ENCODE measurements around the gene GAS1. TPM values are rescaled to one million over a fixed set of nuclear protein-coding genes. Genes with fewer than 3 reads are reported as not detected.

GAS1 gene
- total and polyA plus RNA-seq, 2 donors = 46.3 to 52.8 TPM

DNA sequence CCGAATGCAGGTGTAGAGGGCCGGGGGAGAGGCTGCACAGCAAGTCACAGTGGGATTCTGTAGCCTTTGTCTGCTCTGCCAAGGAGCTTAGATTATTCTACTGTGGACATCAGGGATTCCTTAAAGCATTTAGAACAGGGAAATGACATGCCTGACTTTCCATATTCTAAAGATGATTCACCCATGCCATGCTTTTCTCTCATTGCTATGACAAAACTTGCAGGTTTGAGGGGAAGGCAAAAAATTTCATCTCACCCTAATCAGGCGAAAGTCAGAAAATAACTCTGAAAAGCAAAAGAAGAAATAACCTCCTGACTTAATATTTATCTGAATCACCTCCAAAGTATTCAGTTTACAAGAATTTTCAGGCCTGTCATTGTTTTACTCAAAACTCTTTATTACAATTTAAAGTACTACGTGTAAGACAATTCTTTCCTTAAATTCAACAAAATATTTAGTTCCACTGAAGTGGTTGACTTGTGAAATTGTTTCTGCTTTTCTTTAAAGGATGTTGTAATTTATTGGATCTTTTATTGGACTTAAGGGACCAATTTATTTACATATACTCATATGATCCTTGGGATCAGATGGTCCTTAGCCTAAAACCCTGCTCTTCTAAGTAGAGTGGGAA, 30.0 kb upstream of the GAS1 start:
- WGBS = 84% methylated on average over 4 of the region's 4 CpGs

DNA sequence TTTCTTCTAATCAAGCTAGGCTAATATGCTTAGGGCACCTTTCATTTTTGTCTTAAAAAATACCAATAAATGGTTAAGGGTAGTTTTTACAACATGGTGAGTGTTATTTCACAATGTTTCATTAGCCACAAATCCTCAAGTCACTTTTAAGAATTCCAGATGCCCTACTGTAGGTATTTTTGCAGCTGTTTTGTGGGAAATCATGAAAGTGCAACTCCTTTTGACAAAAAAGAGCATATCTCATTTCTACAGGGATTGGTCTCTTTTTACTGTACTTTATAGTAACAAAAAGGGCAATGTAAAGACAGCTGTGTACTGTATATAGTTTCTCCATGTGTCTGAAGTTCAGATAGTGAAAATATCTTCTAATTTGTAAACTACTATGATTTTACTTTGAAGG, 28.3 kb upstream of the GAS1 start:
- no peak for DNase-seq (ENCODE audit: extremely low spot score)
- H3K27ac ChIP-seq (ENCODE audit: low read depth) = no peak overlapping the region

More for the DNA sequence above, 30.0 kb upstream of the GAS1 start:
- Histone ChIP-seq H3K4me1 (ENCODE audit: insufficient read depth) (no peaks in the 10 kb centered on the region), H3K4me3 (ENCODE audit: low read depth, low read length) (no peak overlapping the region), H3K36me3 (ENCODE audit: insufficient read depth) (no peaks in the 10 kb centered on the region), H3K27ac (ENCODE audit: low read depth) (no peak overlapping the region)
- DNase-seq (ENCODE audit: extremely low spot score) = no peak

DNA sequence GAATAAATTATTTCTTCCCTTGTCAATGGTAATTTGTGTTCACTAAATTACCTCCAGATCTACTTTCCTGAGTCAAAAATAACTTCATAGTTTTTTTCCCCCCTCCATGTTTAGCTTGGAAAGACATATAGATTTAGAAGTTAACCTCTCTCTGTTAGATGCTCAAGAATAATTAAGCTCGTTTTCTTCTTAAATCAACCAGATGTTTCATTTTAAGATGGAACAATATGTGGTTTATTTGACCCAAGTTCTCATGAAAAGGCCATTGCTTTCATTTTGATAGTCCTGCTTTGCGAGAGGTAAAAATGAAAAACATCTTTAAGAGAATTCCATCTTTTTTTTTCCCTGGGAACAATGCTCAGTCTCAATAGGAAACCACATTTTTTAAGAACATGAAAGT, 27.7 kb upstream of the GAS1 start:
- H3K4me3 ChIP-seq (ENCODE audit: low read depth, low read length) = no peak overlapping the region
- 79% methylated on average over 2 of the region's 2 CpGs for WGBS
- no peak overlapping the region for H3K27ac ChIP-seq (ENCODE audit: low read depth)
- no peak for DNase-seq (ENCODE audit: extremely low spot score)
- H3K4me1 ChIP-seq (ENCODE audit: insufficient read depth) = no peaks in the 10 kb centered on the region
- no peaks in the 10 kb centered on the region for H3K36me3 ChIP-seq (ENCODE audit: insufficient read depth)

More for the DNA sequence above, 28.3 kb upstream of the GAS1 start:
- Histone ChIP-seq H3K36me3 (ENCODE audit: insufficient read depth) (no peaks in the 10 kb centered on the region), H3K4me3 (ENCODE audit: low read depth, low read length) (no peak overlapping the region), H3K4me1 (ENCODE audit: insufficient read depth) (no peaks in the 10 kb centered on the region)

DNA sequence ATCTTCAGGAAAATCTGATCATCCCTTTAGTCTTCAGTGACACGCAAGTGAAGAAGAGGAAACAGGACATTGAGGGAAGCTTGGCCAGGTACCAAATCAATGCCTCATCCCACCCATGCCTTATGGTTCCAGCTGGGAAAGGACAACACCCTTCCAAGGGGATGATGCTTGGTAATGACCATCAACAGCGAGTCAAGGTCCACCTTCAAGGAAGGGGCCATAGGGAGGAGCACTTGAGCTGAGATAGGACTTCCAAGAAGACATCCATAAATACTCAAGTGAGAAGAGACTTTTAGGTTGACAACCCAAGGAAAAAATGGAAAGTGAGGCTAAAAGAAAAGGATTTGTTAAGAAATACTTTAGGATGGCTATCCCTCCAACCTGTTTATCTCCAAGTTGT, 27.1 kb upstream of the GAS1 start:
- WGBS = 95% methylated on average over 2 of the region's 2 CpGs
- H3K4me3 ChIP-seq (ENCODE audit: low read depth, low read length) = no peak overlapping the region
- DNase-seq (ENCODE audit: extremely low spot score) = no peak
- no peaks in the 10 kb centered on the region for H3K4me1 ChIP-seq (ENCODE audit: insufficient read depth)
- H3K27ac ChIP-seq (ENCODE audit: low read depth) = no peak overlapping the region
- no peaks in the 10 kb centered on the region for H3K36me3 ChIP-seq (ENCODE audit: insufficient read depth)

DNA sequence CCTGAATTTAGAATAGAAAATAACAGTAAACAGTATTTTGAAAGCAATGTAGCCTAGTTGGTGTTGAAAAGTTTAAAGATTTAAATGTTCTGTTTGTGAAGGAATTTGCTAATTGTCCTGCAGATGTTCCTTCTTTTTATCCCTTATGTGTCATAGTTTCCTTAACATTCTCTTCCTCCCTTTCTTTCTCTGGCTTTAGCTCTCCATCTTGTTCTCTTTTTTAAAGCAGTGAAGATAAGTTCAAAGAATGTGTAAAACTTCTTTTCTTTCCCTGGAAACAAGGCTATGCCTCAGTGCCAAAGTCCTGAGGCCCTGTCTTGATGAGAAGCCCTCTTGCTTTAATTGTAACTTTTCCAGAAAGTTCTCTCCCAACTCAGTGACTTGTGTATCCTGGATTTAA, 24.4 kb upstream of the GAS1 start:
- H3K27ac ChIP-seq (ENCODE audit: low read depth) = no peak overlapping the region
- no peak for DNase-seq (ENCODE audit: extremely low spot score)

DNA sequence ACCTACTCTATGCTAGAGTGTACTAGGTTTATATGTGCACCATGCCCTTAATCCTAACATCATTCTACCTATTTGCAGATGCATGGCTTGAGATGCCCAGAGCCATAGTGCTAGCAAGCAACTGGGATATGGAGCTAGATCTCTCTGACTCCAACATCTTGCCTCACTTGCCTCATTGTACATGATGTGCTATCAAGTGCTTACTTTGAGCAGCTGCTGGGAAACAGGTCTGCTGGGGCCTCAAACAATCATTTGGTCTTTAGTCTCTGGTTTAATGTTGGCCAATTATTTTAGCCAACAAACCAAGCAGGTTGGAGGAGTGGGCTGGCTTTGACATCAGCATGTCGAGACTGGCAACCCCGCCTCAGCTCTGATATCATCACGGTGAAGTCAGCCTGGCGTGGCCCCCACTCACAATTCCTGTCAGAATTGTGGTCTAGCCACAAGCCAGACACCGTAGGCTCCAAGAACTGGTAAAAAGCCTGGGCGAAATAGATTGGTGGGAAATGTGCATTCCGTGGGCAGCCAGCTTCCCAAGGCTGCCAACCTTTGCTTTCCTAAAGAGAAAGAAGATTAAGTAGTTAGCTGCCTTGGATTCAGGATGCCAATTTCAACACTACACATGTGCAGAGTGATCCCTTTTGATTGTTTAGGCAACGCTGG, 21.1 kb upstream of the GAS1 start:
- Histone ChIP-seq H3K36me3 (ENCODE audit: insufficient read depth) (no peaks in the 10 kb centered on the region), H3K27ac (ENCODE audit: low read depth) (no peak overlapping the region), H3K4me3 (ENCODE audit: low read depth, low read length) (no peak overlapping the region), H3K4me1 (ENCODE audit: insufficient read depth) (no peaks in the 10 kb centered on the region)
- 83% methylated on average over 8 of the region's 8 CpGs for WGBS
- no peak for DNase-seq (ENCODE audit: extremely low spot score)

More for the DNA sequence above, 24.4 kb upstream of the GAS1 start:
- no peak overlapping the region for H3K4me3 ChIP-seq (ENCODE audit: low read depth, low read length)
- no peaks in the 10 kb centered on the region for H3K36me3 ChIP-seq (ENCODE audit: insufficient read depth)
- no peaks in the 10 kb centered on the region for H3K4me1 ChIP-seq (ENCODE audit: insufficient read depth)

DNA sequence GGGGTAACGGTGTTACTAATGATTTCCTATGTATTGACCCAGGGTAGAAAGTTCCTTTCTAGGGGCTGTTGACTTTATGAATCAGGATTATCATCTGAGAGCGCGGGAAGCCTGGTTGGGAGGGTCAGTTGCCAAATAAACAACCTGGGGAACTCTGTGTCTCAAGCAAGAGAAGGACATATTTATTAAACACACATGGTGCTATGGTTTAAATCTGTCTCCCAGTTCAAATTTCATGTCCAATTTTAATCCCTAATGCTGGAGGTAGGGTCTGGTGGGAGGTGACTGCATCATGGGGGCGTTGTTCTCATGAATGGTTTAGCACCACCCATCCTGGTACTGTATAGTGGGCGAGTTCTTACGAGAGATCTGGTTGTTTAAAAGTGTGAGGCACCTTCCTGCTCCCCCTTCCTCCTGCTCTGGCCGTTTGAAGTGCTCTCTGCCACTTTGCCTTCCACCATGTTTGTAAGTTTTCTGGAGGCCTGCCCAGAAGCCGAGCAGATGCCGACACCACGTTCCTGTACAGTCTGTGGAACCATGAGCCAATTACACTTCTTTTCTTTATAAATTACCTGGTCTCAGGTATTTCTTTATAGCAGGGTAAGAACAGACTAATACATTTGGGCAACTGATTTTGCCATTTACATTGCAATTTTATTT, 19.7 kb upstream of the GAS1 start:
- H3K4me3 ChIP-seq (ENCODE audit: low read depth, low read length) = no peak overlapping the region
- H3K27ac ChIP-seq (ENCODE audit: low read depth) = no peak overlapping the region
- H3K36me3 ChIP-seq (ENCODE audit: insufficient read depth) = no peaks in the 10 kb centered on the region
- no peak for DNase-seq (ENCODE audit: extremely low spot score)
- WGBS = 46% methylated on average over 10 of the region's 10 CpGs
- H3K4me1 ChIP-seq (ENCODE audit: insufficient read depth) = no peaks in the 10 kb centered on the region

DNA sequence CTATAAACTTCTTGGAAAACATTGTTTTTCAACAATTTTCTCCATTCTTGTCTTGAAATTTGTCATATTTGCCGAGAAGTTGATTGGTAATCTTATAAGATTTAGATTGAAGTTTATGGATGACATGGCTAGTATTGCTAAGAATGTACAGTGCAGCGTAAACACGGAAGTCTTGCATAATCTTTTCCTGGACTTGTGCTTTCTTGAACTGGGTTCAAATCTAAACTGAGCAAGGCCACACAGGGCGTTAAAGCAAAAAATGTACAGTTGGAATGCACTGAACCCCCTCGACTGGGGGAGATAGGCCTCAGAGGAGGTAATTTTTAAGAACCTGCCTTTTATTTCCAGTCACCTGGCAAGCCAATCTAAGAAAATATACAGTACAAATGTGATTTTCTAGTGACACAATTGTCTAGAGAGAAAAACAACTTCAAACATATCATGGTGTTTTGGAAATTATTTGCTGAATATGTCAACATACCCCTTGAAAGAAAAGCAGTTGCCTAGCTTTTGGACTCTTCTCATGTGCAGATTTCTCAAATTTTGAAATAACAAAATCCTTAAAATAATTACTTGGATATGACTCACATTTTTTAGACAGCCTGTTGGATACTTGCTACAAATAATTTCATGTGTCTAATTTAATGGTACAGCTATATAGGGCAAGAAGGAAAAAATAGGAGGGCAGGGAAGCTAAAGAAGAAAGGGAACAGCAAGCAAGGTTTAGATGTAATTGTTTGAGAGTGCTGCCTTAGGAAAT, 18.5 kb upstream of the GAS1 start:
- no peak for DNase-seq (ENCODE audit: extremely low spot score)
- 37% methylated on average over 5 of the region's 5 CpGs for WGBS
- no peak overlapping the region for H3K27ac ChIP-seq (ENCODE audit: low read depth)
- H3K36me3 ChIP-seq (ENCODE audit: insufficient read depth) = no peaks in the 10 kb centered on the region
- no peaks in the 10 kb centered on the region for H3K4me1 ChIP-seq (ENCODE audit: insufficient read depth)
- H3K4me3 ChIP-seq (ENCODE audit: low read depth, low read length) = no peak overlapping the region

DNA sequence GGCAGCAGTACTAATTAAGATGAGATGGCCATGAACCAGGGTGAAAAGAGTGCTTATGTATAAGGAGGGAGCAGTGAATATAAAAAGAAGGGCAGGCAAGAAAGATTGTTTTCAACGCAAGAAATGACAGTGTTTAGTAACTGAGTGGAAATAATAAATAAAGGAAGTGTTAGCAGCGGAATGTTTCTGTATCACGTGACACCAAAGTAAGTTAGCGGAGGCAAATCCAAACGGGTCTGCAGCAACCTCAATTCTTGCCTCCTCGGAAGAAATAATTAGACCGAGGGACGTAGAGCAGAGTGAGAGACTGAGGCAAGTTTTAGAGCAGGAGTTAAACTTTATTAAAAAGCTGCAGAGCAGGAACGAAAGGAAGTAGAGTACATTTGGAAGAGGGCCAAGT, 15.4 kb upstream of the GAS1 start:
- no peaks in the 10 kb centered on the region for H3K4me1 ChIP-seq (ENCODE audit: insufficient read depth)
- 72% methylated on average over 9 of the region's 9 CpGs for WGBS
- H3K4me3 ChIP-seq (ENCODE audit: low read depth, low read length) = no peak overlapping the region

DNA sequence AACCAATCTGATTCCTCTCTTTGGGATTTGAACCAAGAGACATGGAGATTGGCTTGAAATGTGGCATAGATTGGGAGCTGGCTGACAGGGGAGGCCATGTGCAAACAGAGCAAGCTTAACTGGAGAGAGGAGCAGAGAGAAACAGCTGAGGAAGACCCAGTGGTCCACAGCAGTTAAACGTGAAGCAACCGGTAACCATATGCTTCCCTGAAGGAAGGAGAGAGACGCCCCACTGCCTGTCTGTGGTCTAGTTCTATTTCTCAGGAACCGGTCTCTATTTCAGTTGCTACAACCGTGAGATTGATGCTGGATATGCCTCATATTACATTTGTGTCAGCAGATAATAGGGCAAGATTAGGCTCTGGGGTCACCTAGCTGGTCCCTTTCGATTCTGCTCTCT, 13.6 kb upstream of the GAS1 start:
- Histone ChIP-seq H3K36me3 (ENCODE audit: insufficient read depth) (no peaks in the 10 kb centered on the region), H3K27ac (ENCODE audit: low read depth) (no peak overlapping the region), H3K4me3 (ENCODE audit: low read depth, low read length) (no peak overlapping the region), H3K4me1 (ENCODE audit: insufficient read depth) (no peaks in the 10 kb centered on the region)
- no peak for DNase-seq (ENCODE audit: extremely low spot score)
- 93% methylated on average over 6 of the region's 6 CpGs for WGBS

More for the DNA sequence above, 15.4 kb upstream of the GAS1 start:
- Histone ChIP-seq H3K36me3 (ENCODE audit: insufficient read depth) (no peaks in the 10 kb centered on the region), H3K27ac (ENCODE audit: low read depth) (no peak overlapping the region)
- DNase-seq (ENCODE audit: extremely low spot score) = no peak

DNA sequence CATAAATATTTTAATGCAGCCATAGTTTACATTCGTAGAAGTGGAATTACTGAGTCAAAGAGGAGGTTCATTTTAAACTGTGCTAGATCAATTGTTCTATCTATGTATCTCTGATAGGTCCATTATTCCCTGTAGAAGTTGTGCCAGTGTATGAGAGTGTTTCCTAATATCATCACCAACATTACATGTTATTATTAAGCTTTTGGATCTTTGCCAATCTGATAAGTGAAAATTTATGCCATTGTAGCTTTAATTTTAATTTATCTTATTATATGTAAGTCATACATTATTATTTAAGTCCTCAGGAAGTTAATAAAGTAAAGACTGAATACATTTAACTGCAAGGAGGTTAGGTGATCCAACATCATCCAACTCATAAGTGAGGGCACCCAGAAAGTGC, 10.9 kb upstream of the GAS1 start:
- Histone ChIP-seq H3K4me1 (ENCODE audit: insufficient read depth) (no peaks in the 10 kb centered on the region), H3K27ac (ENCODE audit: low read depth) (no peak overlapping the region), H3K36me3 (ENCODE audit: insufficient read depth) (no peaks in the 10 kb centered on the region), H3K4me3 (ENCODE audit: low read depth, low read length) (no peak overlapping the region)
- no peak for DNase-seq (ENCODE audit: extremely low spot score)
- WGBS = 92% methylated on average over 1 of the region's 1 CpG

DNA sequence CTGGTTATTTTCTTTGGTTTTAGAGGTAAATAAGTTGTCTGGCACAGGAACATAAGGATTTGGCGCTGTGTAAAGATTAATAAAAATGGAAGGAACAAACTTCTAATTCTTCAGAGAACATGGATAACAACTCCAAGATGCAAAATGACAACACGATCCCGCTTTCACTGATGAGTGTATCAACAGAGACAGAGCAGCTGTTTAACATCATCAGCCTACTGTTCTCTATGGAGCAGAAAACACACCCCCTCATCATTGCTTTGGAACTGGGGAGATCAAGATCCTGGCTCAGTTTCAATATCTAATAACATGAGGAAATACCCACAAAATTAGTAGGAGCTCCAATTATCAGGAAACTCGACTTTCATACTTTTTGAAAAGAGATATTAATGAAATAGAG, 8.3 kb upstream of the GAS1 start:
- 58% methylated on average over 4 of the region's 4 CpGs for WGBS
- no peaks in the 10 kb centered on the region for H3K4me1 ChIP-seq (ENCODE audit: insufficient read depth)
- no peaks in the 10 kb centered on the region for H3K36me3 ChIP-seq (ENCODE audit: insufficient read depth)
- no peak for DNase-seq (ENCODE audit: extremely low spot score)
- no peak overlapping the region for H3K4me3 ChIP-seq (ENCODE audit: low read depth, low read length)
- H3K27ac ChIP-seq (ENCODE audit: low read depth) = no peak overlapping the region

DNA sequence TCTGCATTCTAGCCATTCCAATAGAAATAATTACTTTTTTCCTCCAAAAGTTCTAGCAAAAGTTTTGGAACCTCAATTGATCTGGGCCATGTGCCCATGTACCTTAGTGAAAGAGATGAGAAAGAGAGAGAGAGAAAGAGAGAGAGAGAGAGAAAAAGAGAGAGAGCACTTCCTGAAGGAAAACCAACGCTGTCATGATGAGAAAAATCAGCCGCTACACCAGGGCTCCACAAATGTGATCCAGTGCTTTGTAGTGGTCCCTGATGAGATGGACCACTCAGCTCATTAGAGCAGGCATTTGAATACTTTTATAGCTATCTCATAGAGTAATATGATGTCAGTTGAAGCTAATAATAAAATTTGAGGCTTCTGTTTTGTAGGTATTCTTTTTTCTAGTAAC, 7.7 kb upstream of the GAS1 start:
- DNase-seq (ENCODE audit: extremely low spot score) = no peak
- Histone ChIP-seq H3K4me1 (ENCODE audit: insufficient read depth) (no peaks in the 10 kb centered on the region), H3K36me3 (ENCODE audit: insufficient read depth) (no peaks in the 10 kb centered on the region), H3K4me3 (ENCODE audit: low read depth, low read length) (no peak overlapping the region), H3K27ac (ENCODE audit: low read depth) (no peak overlapping the region)
- 95% methylated on average over 2 of the region's 2 CpGs for WGBS

DNA sequence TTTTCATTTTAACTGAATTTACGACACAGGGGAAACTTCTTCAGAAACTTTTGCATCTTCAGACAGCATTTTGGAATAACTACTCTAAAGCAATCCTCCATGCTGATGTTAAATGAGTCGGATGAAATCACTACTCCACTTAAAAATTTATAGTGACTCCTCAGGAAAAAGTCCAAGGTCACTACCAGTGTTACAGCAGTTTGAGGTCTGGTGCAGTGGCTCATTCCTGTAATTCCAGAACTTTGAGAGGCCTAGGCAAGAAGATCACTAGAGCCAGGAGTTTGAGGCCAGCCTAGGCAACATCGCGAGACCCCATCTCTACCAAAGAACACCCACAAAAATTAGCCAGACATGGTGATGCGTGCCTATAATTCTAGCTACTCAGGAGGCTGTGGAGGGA, 5.9 kb upstream of the GAS1 start:
- no peak for DNase-seq (ENCODE audit: extremely low spot score)
- no peaks in the 10 kb centered on the region for H3K36me3 ChIP-seq (ENCODE audit: insufficient read depth)
- no peak overlapping the region for H3K4me3 ChIP-seq (ENCODE audit: low read depth, low read length)
- H3K4me1 ChIP-seq (ENCODE audit: insufficient read depth) = no peaks in the 10 kb centered on the region
- WGBS = 93% methylated on average over 5 of the region's 5 CpGs
- H3K27ac ChIP-seq (ENCODE audit: low read depth) = no peak overlapping the region
